ENCODE measurements around the gene TTC12. TPM values are rescaled to one million over a fixed set of nuclear protein-coding genes. Genes with fewer than 3 reads are reported as not detected.

TTC12 gene
- polyA plus RNA-seq, 1 donor from 2014 or later = 4.2 TPM

DNA sequence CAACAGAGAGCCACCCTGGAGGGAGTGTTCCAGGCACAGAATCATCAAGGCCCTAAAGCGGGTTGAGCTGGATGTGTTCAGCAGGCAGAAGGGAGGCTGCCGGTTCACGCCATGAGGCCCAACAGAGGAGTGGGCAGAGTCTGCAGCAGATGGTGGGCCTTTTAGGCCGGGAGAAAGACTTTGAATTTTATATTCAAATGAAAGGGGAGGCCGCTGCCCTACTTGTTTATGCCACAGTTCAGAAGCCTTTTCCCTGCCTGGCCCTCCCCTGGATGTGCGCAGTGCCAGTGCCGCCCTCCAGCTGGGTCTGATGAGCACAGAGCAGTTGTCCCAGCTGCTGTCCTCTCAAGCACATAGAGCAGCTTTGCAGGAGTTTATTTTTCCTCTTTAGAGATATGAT is 46.9 kb upstream of the TTC12 start:
- Histone ChIP-seq H3F3A (ENCODE audit: insufficient read depth, low read length, poor library complexity, severe bottlenecking) (no peaks in the 10 kb centered on the region), H3K9ac (ENCODE audit: low read length) (no peak overlapping the region), H3K9me3 (ENCODE audit: low read length) (no peaks in the 10 kb centered on the region), H3K27ac (ENCODE audit: low read length) (no peak overlapping the region), H3K27me3 (ENCODE audit: insufficient read depth, low read depth, low read length) (no peaks in the 10 kb centered on the region), H3K9me2 (ENCODE audit: insufficient read depth, low read length) (no peaks in the 10 kb centered on the region), H3K4me3 (ENCODE audit: low read length) (no peak overlapping the region), H3K79me2 (replicated peaks; ENCODE audit: insufficient read depth, low read length) (no peaks in the 10 kb centered on the region), H4K20me1 (ENCODE audit: insufficient read depth) (no peaks in the 10 kb centered on the region), H3K4me2 (ENCODE audit: low read length) (no peak overlapping the region), H2AFZ (ENCODE audit: low read depth, low read length) (no peak overlapping the region), H3K36me3 (ENCODE audit: insufficient read depth, low read length) (peaks cover 5% of the 10 kb centered on the region)
- no peak for TF ChIP-seq EZH2 (IDR thresholded peaks at IDR 0.05; ENCODE audit: borderline replicate concordance, insufficient read depth, low read length, poor library complexity, severe bottlenecking)
- TF ChIP-seq POLR2AphosphoS5 (IDR thresholded peaks at IDR 0.05) = no peak
- TF ChIP-seq, protein P1, sequence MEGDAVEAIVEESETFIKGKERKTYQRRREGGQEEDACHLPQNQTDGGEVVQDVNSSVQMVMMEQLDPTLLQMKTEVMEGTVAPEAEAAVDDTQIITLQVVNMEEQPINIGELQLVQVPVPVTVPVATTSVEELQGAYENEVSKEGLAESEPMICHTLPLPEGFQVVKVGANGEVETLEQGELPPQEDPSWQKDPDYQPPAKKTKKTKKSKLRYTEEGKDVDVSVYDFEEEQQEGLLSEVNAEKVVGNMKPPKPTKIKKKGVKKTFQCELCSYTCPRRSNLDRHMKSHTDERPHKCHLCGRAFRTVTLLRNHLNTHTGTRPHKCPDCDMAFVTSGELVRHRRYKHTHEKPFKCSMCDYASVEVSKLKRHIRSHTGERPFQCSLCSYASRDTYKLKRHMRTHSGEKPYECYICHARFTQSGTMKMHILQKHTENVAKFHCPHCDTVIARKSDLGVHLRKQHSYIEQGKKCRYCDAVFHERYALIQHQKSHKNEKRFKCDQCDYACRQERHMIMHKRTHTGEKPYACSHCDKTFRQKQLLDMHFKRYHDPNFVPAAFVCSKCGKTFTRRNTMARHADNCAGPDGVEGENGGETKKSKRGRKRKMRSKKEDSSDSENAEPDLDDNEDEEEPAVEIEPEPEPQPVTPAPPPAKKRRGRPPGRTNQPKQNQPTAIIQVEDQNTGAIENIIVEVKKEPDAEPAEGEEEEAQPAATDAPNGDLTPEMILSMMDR (IDR thresholded peaks at IDR 0.05; ENCODE audit: poor library complexity, severe bottlenecking) = no peak
- TF ChIP-seq TAF1 (IDR thresholded peaks at IDR 0.05; ENCODE audit: low read depth) = no peak
- no peak for TF ChIP-seq SMC3 (conservative IDR thresholded peaks at IDR 0.05; ENCODE audit: poor library complexity)
- TF ChIP-seq RAD21 (conservative IDR thresholded peaks at IDR 0.05) = no peak

DNA sequence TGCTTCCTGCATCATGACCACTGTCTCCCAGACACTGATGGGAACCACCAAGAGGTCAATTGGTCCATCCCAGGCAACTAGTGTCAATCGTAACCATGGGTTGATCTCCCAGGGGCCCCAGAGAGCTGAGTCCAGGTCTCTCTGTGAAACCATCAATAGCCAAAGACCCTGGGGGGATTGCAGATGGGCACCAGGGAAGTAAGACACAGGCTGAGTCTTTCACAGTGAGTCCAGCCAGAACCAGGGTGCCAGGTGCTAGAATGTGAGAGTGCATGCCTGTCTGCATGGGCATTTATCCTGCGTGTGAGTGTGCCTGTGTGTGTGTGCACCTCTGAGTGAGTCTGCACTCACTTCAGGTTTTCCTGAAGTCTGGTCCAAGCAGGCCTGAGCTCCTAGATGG is 45.3 kb upstream of the TTC12 start:
- no peak for TF ChIP-seq EP300 (conservative IDR thresholded peaks at IDR 0.05; ENCODE audit: poor library complexity, severe bottlenecking)
- no peak for TF ChIP-seq EZH2 (IDR thresholded peaks at IDR 0.05; ENCODE audit: borderline replicate concordance, insufficient read depth, low read length, poor library complexity, severe bottlenecking)
- TF ChIP-seq, protein P2, sequence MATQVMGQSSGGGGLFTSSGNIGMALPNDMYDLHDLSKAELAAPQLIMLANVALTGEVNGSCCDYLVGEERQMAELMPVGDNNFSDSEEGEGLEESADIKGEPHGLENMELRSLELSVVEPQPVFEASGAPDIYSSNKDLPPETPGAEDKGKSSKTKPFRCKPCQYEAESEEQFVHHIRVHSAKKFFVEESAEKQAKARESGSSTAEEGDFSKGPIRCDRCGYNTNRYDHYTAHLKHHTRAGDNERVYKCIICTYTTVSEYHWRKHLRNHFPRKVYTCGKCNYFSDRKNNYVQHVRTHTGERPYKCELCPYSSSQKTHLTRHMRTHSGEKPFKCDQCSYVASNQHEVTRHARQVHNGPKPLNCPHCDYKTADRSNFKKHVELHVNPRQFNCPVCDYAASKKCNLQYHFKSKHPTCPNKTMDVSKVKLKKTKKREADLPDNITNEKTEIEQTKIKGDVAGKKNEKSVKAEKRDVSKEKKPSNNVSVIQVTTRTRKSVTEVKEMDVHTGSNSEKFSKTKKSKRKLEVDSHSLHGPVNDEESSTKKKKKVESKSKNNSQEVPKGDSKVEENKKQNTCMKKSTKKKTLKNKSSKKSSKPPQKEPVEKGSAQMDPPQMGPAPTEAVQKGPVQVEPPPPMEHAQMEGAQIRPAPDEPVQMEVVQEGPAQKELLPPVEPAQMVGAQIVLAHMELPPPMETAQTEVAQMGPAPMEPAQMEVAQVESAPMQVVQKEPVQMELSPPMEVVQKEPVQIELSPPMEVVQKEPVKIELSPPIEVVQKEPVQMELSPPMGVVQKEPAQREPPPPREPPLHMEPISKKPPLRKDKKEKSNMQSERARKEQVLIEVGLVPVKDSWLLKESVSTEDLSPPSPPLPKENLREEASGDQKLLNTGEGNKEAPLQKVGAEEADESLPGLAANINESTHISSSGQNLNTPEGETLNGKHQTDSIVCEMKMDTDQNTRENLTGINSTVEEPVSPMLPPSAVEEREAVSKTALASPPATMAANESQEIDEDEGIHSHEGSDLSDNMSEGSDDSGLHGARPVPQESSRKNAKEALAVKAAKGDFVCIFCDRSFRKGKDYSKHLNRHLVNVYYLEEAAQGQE (IDR thresholded peaks at IDR 0.05; ENCODE audit: borderline replicate concordance) = no peak
- no peak for TF ChIP-seq RAD21 (conservative IDR thresholded peaks at IDR 0.05)
- no peak for TF ChIP-seq POLR2AphosphoS5 (IDR thresholded peaks at IDR 0.05)
- TF ChIP-seq SMC3 (conservative IDR thresholded peaks at IDR 0.05; ENCODE audit: poor library complexity) = no peak
- TF ChIP-seq, protein P1 (IDR thresholded peaks at IDR 0.05; ENCODE audit: poor library complexity, severe bottlenecking) = no peak
- no peak for TF ChIP-seq MXI1 (conservative IDR thresholded peaks at IDR 0.05; ENCODE audit: poor library complexity, severe bottlenecking)
- TF ChIP-seq TAF1 (IDR thresholded peaks at IDR 0.05; ENCODE audit: low read depth) = no peak
- H3K79me2 ChIP-seq (replicated peaks; ENCODE audit: insufficient read depth, low read length) = no peaks in the 10 kb centered on the region
- H3F3A ChIP-seq (ENCODE audit: insufficient read depth, low read length, poor library complexity, severe bottlenecking) = no peaks in the 10 kb centered on the region
- H2AFZ ChIP-seq (ENCODE audit: low read depth, low read length) = no peak overlapping the region
- H3K36me3 ChIP-seq (ENCODE audit: insufficient read depth, low read length) = no peaks in the 10 kb centered on the region
- no peaks in the 10 kb centered on the region for H3K9me2 ChIP-seq (ENCODE audit: insufficient read depth, low read length)
- H4K20me1 ChIP-seq (ENCODE audit: insufficient read depth) = no peaks in the 10 kb centered on the region
- no peak overlapping the region for H3K9ac ChIP-seq (ENCODE audit: low read length)
- no peaks in the 10 kb centered on the region for H3K27me3 ChIP-seq (ENCODE audit: insufficient read depth, low read depth, low read length)
- H3K4me3 ChIP-seq (ENCODE audit: low read length) = no peak overlapping the region
- no peaks in the 10 kb centered on the region for H3K9me3 ChIP-seq (ENCODE audit: low read length)
- no peak overlapping the region for H3K4me2 ChIP-seq (ENCODE audit: low read length)
- H3K27ac ChIP-seq (ENCODE audit: low read length) = no peak overlapping the region
